Islet of Langerhans (tissue), 1 donor: ENCODE results near the gene NMNAT1.
"Not testable (repeated sequence)": the region's sequence is repeated elsewhere in the genome, so short reads cannot be mapped to it uniquely, and the experiment has no call there.

Source experiments
- FAIRE-seq: peaks from one replicate; lab custom pipeline; 2011; peaks lifted over from hg19 to GRCh38; lab: Jason Lieb, UNC

Gene NMNAT1

DNA sequence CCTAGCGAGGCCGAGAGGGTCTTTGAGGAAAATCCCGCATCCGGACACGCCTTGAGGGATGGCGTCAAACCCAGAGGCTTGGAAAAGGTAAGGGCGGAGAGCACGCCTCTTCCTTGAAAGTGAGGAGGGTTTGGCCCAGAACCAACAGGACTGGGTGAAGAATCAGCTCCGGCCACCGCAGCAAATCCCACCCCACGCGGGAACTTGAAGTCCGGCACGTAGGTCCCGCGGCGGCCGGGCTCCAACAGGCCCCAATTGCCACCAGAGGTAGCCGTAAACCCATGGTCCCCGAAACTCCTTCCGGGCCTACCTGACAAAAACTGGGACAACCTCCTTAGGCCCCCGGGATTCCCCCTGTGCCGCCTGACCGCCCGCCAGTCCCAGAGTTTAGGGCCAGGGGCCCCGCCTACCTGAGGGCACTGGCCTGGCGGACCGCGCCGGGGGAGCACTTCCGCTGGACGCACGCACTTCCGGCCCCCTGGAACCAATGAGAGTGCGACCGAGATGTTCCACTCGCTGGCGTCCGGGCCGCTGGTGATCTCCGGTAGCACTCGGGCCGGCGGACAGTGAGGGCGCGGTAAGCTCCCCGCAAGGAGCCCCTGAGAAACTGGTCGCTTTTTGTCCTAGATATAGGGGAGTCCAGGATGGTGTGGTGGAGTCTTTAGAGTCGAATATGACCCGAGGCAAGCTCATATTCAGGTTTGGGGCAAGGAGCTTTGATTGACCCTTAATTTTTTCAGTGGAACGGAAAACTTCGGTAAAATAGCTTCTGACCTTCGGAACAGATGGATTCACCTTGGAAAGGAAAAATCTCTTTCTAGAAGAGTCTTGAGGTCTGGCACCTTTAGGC is at the start of gene NMNAT1, which contains the start of gene LZIC:
Gene NMNAT1, plus strand, starts transcription at position 537 of the 850 bp plus-strand sequence. CDS start 28,599 bp downstream, outside the sequence.
Gene LZIC, minus strand, starts transcription at position 453 of the 850 bp plus-strand sequence. CDS start 6,772 bp downstream, outside the sequence.
- FAIRE-seq: no peak

DNA sequence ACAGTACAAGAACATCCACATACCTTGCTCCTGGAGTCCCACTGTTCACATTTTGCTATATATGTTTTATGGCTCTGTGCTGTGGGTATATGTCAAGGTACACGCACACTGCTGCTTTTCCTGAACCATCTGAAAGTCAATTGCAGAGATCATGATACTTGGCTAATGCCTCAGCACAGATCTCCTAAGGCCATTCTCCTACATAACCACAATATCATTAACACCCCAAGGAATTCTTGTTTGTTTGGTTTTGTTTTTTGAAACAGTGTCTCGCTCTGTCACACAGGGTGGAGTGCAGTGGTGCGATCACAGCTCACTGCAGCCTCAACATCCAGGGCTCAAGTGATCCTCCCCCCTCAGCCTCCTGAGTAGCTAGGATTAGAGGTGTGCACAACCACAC is 49.2 kb upstream of the NMNAT1 start:
- no peak for FAIRE-seq

DNA sequence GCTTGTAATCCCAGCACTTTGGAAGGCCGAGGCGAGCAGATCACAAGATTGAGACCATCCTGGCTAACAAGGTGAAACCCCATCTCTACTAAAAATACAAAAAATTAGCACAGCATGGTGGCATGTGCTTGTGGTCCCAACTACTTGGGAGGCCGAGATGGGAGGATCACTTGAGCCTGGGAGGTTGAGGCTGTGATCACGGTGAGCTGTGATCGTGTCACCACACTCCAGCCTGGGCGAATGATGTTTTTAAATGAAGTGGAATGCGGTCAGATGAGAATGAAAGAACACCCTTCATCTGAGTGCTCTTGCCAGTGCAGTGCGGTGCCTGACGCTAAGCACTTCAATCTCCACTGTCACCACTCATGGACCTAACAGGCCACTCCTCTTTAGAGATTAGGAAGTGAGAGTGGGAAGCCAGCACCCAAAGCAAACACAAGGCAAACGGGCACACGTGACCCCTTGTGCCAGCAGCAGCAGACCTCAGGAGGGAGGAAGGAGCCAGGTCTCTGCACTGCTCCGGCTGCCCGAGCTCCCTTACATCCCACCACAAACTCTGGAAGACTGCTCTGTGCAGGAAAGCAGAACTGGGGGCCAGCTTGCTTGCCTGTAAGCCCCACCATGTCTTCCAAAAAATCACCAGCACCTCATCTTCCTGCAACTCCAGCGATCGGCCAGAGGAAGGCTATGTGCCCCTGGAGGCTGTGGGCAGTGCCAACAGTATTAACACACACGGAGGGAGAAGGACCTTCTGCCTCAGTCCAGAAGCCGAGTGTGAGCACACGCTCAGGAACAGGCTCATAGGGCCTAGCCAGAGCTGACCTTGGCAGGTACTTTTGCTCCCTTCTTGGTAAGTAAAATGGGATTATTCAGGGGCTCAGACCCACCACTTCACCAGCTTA is 42.9 kb upstream of the NMNAT1 start:
- peak; percentile 47 for FAIRE-seq

GRCh38 chr1:9901148-9902059 is 41.9 kb upstream of the NMNAT1 start:
- no peak for FAIRE-seq

- no peak for FAIRE-seq
These were observed 41.2 kb upstream of the NMNAT1 start for GRCh38 chr1:9902060-9902452.

DNA sequence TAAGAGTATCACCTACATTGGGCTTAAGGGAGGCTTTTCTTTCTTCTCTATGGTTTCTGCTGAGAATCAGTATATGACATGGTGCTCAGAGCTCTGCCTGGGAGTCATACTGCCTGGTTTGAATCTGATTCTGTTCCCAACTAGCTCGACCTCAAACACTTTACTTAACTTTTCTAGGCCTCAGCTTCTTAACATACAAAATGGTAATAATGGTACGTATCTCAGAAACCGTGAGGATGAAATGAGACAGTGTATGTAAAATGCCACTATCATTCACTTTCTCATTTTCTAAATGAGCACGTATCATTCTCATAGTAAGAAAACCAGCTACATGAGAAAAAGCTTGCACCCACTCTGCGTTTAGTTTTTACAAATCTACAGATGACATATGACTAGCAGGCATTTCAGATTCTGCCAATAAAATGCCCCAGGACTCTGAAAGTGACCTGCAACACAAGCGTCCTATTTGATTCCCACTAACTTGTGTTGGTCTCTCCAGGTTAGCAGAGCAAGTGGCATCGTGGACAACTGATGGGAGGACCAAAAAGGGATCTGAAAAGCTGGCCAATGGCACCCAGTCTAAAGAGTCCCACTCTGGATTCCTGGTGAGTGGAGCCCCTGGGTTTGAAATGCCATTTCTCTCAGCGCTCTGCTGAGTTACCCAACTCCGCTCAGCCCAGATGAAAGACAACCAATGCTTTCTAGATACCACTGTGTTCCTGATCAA is 39.3 kb upstream of the NMNAT1 start:
- no peak for FAIRE-seq

- no peak for FAIRE-seq
These were observed 38.7 kb upstream of the NMNAT1 start for GRCh38 chr1:9904596-9904995.

GRCh38 chr1:9905010-9905409 is 38.3 kb upstream of the NMNAT1 start:
- FAIRE-seq: no peak

GRCh38 chr1:9906466-9906865 is 36.8 kb upstream of the NMNAT1 start:
- FAIRE-seq: no peak

GRCh38 chr1:9907441-9907840 is 35.8 kb upstream of the NMNAT1 start:
- FAIRE-seq: no peak

GRCh38 chr1:9908871-9909233 is 34.4 kb upstream of the NMNAT1 start:
- FAIRE-seq: no peak

- no peak for FAIRE-seq
These were observed 33.8 kb upstream of the NMNAT1 start for GRCh38 chr1:9909234-9910046.

GRCh38 chr1:9910076-9910422 is 33.2 kb upstream of the NMNAT1 start, which contains the start of gene CTNNBIP1:
TSS of gene CTNNBIP1 (minus strand) at chr1:9910269. CDS start at chr1:9872064, 38,205 bp downstream.
- no peak for FAIRE-seq

GRCh38 chr1:9910423-9911178 is 32.7 kb upstream of the NMNAT1 start:
- no peak for FAIRE-seq

DNA sequence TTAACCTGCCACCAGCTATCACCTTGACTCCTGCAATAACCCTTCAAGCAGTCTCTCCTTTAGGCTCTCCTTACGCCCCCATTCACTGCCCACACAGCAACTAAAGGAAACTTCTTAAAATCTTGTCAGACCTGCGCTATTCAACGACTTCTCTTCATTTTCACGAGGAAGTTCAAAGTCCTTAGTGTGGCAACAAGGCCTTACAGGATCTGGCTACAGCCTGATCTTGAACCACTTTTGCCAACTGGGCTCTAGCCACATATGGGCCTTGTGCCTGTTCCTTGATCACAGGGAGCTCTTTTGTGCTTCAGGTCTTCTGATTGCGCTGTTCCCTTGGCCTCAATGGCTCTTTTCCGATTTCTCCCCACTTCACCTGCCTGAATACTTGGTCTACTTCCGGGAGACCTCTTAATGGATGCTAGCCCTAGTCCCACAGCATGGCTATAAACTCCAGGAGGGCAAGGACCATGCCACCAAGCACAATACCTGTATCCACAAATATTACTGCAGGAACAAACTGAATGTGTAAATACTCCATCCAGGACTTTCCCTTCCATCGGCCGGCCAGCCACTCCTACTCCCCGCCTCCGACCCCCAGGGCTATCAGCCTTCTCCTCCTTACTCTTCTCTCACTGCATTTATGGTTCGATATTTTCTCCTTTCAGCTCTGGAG is 30.9 kb upstream of the NMNAT1 start:
- FAIRE-seq: no peak

DNA sequence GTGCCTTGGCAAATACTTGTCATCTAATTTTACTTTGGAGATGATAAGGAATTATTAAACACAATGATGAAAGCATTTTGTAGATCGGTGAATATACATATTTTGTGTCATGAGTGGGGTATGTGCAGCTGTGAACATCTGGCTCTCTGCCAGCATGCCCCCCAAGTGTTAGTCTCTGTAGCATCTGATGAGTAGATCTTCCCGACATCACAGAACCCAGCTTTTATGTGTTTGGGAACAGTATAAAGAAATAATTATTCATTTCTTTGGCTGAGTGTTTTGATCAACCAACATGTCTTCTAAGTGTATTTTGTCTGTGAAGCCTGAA is 28.7 kb upstream of the NMNAT1 start:
- FAIRE-seq: no peak

- no peak for FAIRE-seq
These were observed 26.8 kb upstream of the NMNAT1 start for GRCh38 chr1:9916452-9916851.

DNA sequence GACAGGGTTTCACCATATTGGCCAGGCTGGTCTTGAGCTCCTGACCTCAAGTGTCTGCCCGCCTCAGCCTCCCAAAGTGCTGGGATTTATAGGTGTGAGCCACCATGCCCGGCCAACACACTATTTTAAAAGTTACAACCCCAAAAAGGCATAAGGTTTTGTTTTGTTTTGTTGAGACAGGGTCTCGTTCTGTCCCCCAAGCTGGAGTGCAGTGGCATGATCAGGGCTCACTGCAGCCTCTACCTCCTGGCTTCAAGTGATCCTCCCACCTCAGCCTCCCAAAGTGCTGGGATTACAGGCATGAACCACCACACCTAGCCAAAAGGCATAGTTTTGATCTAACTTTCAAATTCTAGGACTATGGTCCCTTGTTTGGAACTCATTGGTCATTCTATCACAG is 25.8 kb upstream of the NMNAT1 start:
- FAIRE-seq: not testable (repeated sequence)

GRCh38 chr1:9917901-9918300 is 25.4 kb upstream of the NMNAT1 start:
- no peak for FAIRE-seq
